ENCODE measurements around the gene MAPKAP1.

The MAPKAP1 gene

GRCh38 chr9:125388978-125389377 lies 318.0 kb downstream of the MAPKAP1 start:
- TF ChIP-seq, protein P1, sequence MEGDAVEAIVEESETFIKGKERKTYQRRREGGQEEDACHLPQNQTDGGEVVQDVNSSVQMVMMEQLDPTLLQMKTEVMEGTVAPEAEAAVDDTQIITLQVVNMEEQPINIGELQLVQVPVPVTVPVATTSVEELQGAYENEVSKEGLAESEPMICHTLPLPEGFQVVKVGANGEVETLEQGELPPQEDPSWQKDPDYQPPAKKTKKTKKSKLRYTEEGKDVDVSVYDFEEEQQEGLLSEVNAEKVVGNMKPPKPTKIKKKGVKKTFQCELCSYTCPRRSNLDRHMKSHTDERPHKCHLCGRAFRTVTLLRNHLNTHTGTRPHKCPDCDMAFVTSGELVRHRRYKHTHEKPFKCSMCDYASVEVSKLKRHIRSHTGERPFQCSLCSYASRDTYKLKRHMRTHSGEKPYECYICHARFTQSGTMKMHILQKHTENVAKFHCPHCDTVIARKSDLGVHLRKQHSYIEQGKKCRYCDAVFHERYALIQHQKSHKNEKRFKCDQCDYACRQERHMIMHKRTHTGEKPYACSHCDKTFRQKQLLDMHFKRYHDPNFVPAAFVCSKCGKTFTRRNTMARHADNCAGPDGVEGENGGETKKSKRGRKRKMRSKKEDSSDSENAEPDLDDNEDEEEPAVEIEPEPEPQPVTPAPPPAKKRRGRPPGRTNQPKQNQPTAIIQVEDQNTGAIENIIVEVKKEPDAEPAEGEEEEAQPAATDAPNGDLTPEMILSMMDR (IDR thresholded peaks at IDR 0.05), result no peak
- H3K4me1 ChIP-seq (ENCODE audit: control insufficient read depth in 1 of 2, insufficient read depth in 1 of 2, low read depth in 1 of 2, low read length in 1 of 2), result no peaks in the 10 kb centered on the region
- H3K27me3 ChIP-seq, result no peaks in the 10 kb centered on the region
- no peak overlapping the region for H3K27ac ChIP-seq
- no peak overlapping the region for H3K4me3 ChIP-seq (ENCODE audit: low read depth in 1 of 2, low read length in 1 of 2)
- H3K36me3 ChIP-seq, result no peaks in the 10 kb centered on the region
- H3K9me3 ChIP-seq, result no peaks in the 10 kb centered on the region

- Histone ChIP-seq H3K9me3 (no peaks in the 10 kb centered on the region), H3K27ac (no peak overlapping the region), H3K36me3 (no peaks in the 10 kb centered on the region), H3K4me1 (ENCODE audit: control insufficient read depth in 1 of 2, insufficient read depth in 1 of 2, low read depth in 1 of 2, low read length in 1 of 2) (no peaks in the 10 kb centered on the region), H3K27me3 (no peaks in the 10 kb centered on the region), H3K4me3 (ENCODE audit: low read depth in 1 of 2, low read length in 1 of 2) (no peak overlapping the region)
- TF ChIP-seq, protein P1 (IDR thresholded peaks at IDR 0.05), result no peak
Measured at GRCh38 chr9:125387861-125388524, 319.0 kb downstream of the MAPKAP1 start.
